Astrocyte of the cerebellum (primary cell): ENCODE measurements around the gene LY6G6F.

Experiments used
- DNase-seq: peaks from one replicate; pipeline ENCODE4 v3.0.0-alpha.2; 2011; ENCODE audit warnings: low read depth
- H3K4me3 ChIP-seq: 2 replicates; pipeline ENCODE4 v1.5.1; 2011; ENCODE audit warnings: mild to moderate bottlenecking, low read depth, low read length, moderate library complexity
- CTCF ChIP-seq: IDR thresholded peaks from 2 replicates; pipeline ENCODE4 v1.5.1; 2012; ENCODE audit warnings: low read length, low read depth, moderate library complexity, mild to moderate bottlenecking; ENCODE audit errors: missing control alignments
- in situ Hi-C: cut with HindIII; loops from 2 replicates; pipeline ENCODE4 v1.10.0; 2017; ENCODE audit warnings: low sequenced_read_pairs

Gene LY6G6F

GRCh38 chr6:31723245-31723979 is 16.7 kb downstream of the LY6G6F start, which contains the start of gene MPIG6B:
Gene MPIG6B, plus strand, starts transcription at chr6:31723373. Its CDS starts 11 bp downstream, at chr6:31723384.
- in situ Hi-C loops = no loop called here
- no peak within 1 kb of the TSS for H3K4me3 ChIP-seq
- DNase-seq = no peak
- TF ChIP-seq CTCF = no peak

- TF ChIP-seq CTCF = no peak
- no peak overlapping the region for H3K4me3 ChIP-seq
- in situ Hi-C loops = no loop called here
- DNase-seq = no peak
These were observed 17.5 kb downstream of the LY6G6F start for GRCh38 chr6:31723980-31724691.

GRCh38 chr6:31725502-31726350 is 19.1 kb downstream of the LY6G6F start:
- no peak for TF ChIP-seq CTCF
- no peak overlapping the region for H3K4me3 ChIP-seq
- DNase-seq = no peak
- in situ Hi-C loops = no loop called here

GRCh38 chr6:31727034-31727716 is 20.5 kb downstream of the LY6G6F start:
- no peak for DNase-seq
- no peak for TF ChIP-seq CTCF
- H3K4me3 ChIP-seq = no peak overlapping the region
- in situ Hi-C loops = no loop called here

GRCh38 chr6:31727717-31728671 is 21.3 kb downstream of the LY6G6F start:
- peak overlapping the region; percentile 97 for H3K4me3 ChIP-seq
- TF ChIP-seq CTCF = no peak
- in situ Hi-C loops = no loop called here
- DNase-seq = no peak
